GM12801 (cell line): Measurements from ENCODE around the gene GMFB.

Experiments used
- CTCF ChIP-seq: IDR thresholded peaks from one replicate; pipeline ENCODE4 v1.5.1; 2011; ENCODE audit warnings: control low read depth; ENCODE audit not compliant: insufficient read length; ENCODE audit errors: extremely low read depth

GMFB gene

DNA sequence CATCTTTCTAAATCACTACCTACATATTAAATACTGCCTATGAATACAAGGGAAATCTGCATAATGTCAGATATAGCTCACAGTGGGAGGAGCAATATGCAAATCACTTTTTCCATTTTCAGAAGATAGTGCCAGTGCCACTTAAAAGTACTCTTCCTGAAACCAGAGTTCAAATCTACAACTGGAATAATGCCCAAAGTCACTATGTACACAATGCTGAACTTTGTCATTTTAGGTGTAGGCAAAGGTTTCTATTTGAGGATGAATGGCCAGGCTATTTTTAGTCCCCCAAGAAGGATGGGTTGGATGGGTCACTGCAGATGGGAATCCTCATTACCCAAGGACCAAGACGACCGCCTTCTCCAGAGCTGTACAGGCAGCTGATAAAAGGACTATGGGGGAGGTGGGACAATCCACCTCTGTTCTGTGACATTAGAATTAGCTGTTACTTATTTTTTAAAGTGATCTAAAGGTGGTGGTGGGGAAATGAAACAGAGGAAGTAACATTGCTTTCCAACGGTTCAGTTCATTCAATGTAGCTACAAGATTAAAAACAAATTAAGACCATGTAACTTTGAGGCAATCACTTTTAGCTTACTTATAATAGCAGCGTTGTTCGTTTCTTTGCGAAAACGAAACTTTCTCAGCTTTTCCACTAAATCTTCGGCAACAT, 5.6 kb downstream of the GMFB start:
- TF ChIP-seq CTCF, result no peak

- no peak for TF ChIP-seq CTCF
These were observed 7.1 kb downstream of the GMFB start for GRCh38 chr14:54481695-54482094.

DNA sequence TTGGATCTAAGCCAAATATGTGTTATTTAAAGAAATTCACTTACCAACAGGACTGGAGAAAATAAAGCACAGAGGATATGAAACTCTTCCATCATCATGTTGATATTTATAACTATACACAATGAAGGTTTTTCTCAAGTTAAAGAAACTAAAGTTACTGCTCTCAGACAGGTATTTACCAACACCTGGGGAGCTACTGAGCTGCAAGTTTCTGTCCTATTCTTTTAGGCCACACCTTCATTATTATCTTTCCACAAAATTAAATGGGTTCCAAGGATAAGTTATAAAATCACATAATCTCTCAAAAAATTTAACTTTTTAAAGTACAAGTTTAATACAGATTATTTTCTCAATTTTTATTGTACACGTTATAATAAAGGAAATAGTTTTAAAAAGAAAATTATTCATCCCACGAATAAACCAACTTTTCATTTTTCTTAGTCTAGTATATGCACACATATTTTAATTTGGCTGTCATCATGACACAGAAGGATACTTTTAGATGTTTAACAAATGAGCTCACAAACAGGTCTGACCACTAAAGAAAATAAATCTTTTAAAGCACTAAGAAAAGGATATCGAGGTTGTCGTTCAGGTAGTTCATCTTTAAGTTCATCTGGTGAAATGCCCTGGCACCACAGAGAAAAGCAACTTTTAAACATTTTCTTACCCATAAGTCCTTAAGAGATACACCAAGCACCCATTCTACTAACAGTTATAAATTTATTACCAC, 7.8 kb downstream of the GMFB start:
- TF ChIP-seq CTCF, result no peak

DNA sequence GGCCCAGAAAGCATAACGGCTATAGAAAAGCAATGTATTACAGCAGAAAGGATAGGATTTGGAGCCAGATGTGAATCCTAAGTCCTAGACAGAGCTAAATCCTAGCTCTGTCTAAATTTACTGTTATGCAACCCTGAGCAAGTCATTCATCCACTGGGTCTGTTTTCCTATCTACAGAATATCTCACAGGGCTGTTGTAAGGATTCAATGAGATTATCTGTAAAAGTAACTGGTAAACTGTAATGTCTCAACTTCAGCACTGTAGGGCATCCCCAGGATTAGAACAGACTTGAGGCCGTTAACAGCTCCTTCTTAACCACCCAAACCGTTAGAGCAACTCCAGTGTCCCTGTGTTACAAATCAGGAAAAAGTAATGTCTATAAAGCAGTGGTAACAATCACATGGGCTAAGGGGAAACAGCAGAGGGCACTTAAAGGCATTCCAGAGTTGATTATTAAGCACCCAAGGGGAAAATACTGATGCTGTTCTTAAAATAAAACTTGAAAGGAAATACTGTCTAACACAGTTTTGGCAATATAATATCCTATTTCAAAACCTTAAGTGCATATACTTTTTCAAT, 10.1 kb downstream of the GMFB start:
- no peak for TF ChIP-seq CTCF

GRCh38 chr14:54475911-54476310, 12.9 kb downstream of the GMFB start:
- no peak for TF ChIP-seq CTCF

GRCh38 chr14:54475187-54475899, 13.4 kb downstream of the GMFB start:
- no peak for TF ChIP-seq CTCF

DNA sequence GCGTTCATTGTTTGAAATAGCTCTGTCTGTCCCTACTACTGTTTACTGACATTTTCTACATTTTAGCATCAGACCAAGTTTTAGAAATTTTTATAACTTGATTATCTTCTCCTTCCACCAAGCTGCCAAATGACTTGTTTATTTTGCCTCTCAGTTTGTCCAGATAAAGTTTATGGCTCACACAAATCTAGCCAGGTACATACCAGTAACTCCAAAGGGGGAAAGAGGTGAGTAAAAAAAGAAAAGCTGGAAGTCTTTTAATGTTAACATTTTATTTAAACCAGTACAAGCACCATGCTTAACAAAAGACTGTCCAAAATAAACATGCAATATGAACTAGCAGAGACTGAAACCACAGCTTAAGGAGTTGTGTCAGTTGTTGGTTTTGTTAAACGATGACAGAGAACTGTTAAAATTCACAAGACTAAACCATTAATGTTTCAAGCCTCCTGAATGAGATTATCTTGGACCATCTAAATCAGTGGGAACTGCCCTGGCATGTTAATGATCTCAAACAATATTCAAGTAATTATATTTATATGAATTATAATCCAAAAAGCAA, 14.5 kb downstream of the GMFB start:
- no peak for TF ChIP-seq CTCF
